PC-3 (cell line): ENCODE measurements around the gene TRMT10C. TPM values are rescaled to one million over a fixed set of nuclear protein-coding genes. Genes with fewer than 3 reads are reported as not detected.

Experiments
- ATAC-seq: fragments of 200-7000 bp; cut with Tn5 transposase; 2 replicates; pipeline ENCODE4 v1.9.1; 2020; ENCODE audit warnings: mild to moderate bottlenecking, moderate library complexity
- BruUV-seq: library from RNA; stranded (reverse); fragments of 400-500 nt; replicated peaks from 2 replicates; lab custom pipeline; 2021; lab: Mats Ljungman, UMichigan
- CTCF ChIA-PET: fragments of 300-600 bp; sonication (Branson Sonifier 250); formaldehyde crosslinking; loops from one replicate; lab custom pipeline; 2022; ENCODE audit warnings: antibody characterized with exemption; lab: Charles Lee
- POLR2A ChIA-PET: fragments of 300-600 bp; sonication (Branson Sonifier 250); formaldehyde crosslinking; loops from one replicate; lab custom pipeline; 2022; ENCODE audit warnings: antibody characterized with exemption; ENCODE audit not compliant: unreplicated experiment; lab: Charles Lee
- DNase-seq: peaks from one replicate; pipeline ENCODE4 v3.0.0-alpha.2; 2015
- H2AFZ ChIP-seq: fragments of 300-600 bp; sonication (generic); 2 replicates; pipeline ENCODE4 v1.6.0; 2016; ENCODE audit warnings: antibody characterized with exemption, low read length
- H3F3A ChIP-seq: fragments of 300-600 bp; sonication (generic); one replicate; pipeline ENCODE4 v1.6.0; 2017; ENCODE audit warnings: antibody characterized with exemption, low read length, control low read depth, mild to moderate bottlenecking; ENCODE audit not compliant: unreplicated experiment
- H3K27ac ChIP-seq: fragments of 300-600 bp; sonication (generic); 2 replicates; pipeline ENCODE4 v1.5.1; 2016; ENCODE audit warnings: mild to moderate bottlenecking, low read length
- H3K27me3 ChIP-seq: fragments of 300-600 bp; sonication (generic); 2 replicates; pipeline ENCODE4 v1.6.1; 2016; ENCODE audit warnings: low read length, mixed read lengths
- H3K36me3 ChIP-seq: fragments of 300-600 bp; sonication (generic); 2 replicates; pipeline ENCODE4 v1.6.1; 2016; ENCODE audit warnings: low read depth, mixed run types, low read length, mixed read lengths
- H3K4me1 ChIP-seq: fragments of 300-600 bp; sonication (generic); 2 replicates; pipeline ENCODE4 v1.5.1; 2016; ENCODE audit warnings: low read length; ENCODE audit not compliant: insufficient read depth
- H3K4me2 ChIP-seq: fragments of 300-600 bp; sonication (generic); 2 replicates; pipeline ENCODE4 v1.6.0; 2016; ENCODE audit warnings: low read length
- H3K4me3 ChIP-seq: fragments of 300-600 bp; sonication (generic); 2 replicates; pipeline ENCODE4 v1.5.1; 2016; ENCODE audit warnings: mild to moderate bottlenecking, low read length, mixed read lengths
- H3K79me2 ChIP-seq: fragments of 300-600 bp; sonication (generic); 2 replicates; pipeline ENCODE4 v1.6.1; 2017; ENCODE audit warnings: low read length, mixed read lengths
- H3K9ac ChIP-seq: fragments of 300-600 bp; sonication (generic); 2 replicates; pipeline ENCODE4 v1.6.0; 2016; ENCODE audit warnings: mild to moderate bottlenecking, low read length
- H3K9me2 ChIP-seq: fragments of 300-600 bp; sonication (generic); replicated peaks from 2 replicates; pipeline ENCODE4 v1.6.1; 2016; ENCODE audit warnings: mixed run types, low read length, mixed read lengths
- H3K9me3 ChIP-seq: fragments of 300-600 bp; sonication (generic); 2 replicates; pipeline ENCODE4 v1.6.1; 2016; ENCODE audit warnings: low read length, mixed read lengths
- H4K20me1 ChIP-seq: fragments of 300-600 bp; sonication (generic); 2 replicates; pipeline ENCODE4 v1.6.1; 2016; ENCODE audit warnings: low read length, mixed read lengths
- EZH2 ChIP-seq: fragments of 300-600 bp; sonication (generic); IDR thresholded peaks from one replicate; pipeline ENCODE4 v1.6.1; 2017; ENCODE audit warnings: antibody characterized with exemption, mild to moderate bottlenecking, low read length; ENCODE audit not compliant: unreplicated experiment
- EZH2phosphoT487 ChIP-seq: fragments of 300-600 bp; sonication (generic); IDR thresholded peaks from 2 replicates; pipeline ENCODE4 v1.6.1; 2018; ENCODE audit warnings: mild to moderate bottlenecking, antibody characterized with exemption, low read length, borderline replicate concordance
- intact Hi-C: fragments of 100-400 bp; cut with micrococcal nuclease; formaldehyde crosslinking; loops from 2 replicates; pipeline ENCODE4 v1.9.0; 2023
- total RNA-seq: library from RNA; depleted of rRNA; stranded (reverse); fragments of >200 nt; gene quantifications from 2 replicates; pipeline ENCODE4 v1.2.3, GENCODE V29; 2014
- TF ChIP-seq, protein P1 (sequence below): fragments of 300-600 bp; sonication (generic); conservative IDR thresholded peaks from 2 replicates; pipeline ENCODE4 v1.5.1; 2017; ENCODE audit warnings: antibody characterized with exemption, low read depth, mild to moderate bottlenecking, low read length

Gene TRMT10C
- total RNA-seq, 1 experiment from 2014 or later, result 35.2 TPM

DNA sequence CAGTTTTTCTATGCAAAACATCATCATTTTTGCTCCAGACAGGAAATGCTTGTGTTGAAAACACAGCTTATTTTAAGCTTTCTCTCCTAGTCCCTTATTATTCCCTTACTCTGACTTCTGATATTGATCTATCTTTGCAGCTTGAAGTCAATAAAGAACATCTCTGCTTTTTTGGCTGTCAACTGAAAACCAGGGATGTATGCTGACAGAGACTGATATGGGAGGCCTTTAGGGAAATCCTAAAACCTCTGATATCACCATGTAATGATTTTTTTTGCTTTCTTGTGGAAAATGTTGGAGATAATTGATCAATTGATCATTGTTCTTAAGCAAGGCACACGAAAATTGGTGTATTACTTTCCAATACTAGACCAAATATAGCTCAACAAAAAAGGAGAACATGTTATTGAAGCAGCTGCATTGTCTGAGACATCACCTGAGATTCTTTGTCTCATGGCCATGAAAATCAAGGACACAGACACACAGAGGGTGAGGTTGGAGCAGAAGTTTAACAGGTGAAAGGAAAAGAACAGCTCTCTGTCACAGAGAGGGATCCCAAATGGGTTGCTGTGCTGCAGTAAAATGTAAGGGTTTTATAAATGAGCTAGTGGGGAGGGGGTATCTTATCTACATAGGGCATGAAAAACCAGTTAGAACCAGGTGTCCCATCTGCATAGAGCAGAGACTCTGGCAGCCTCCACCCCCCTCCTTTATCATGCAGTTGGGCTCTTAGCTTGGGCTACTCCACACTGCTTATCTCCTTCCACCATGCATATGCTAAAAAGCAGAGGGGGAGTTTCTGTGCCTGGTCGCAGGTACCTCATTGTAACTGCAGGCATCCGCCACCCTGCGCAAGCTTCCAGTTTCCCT, 31.6 kb upstream of the TRMT10C start:
- H4K20me1 ChIP-seq, result no peaks in the 10 kb centered on the region
- no peaks in the 10 kb centered on the region for H3K27me3 ChIP-seq
- POLR2A ChIA-PET, result no interaction called here
- no peaks in the 10 kb centered on the region for H3K9me2 ChIP-seq
- no TSS peak for BruUV-seq
- no peaks in the 10 kb centered on the region for H3K4me1 ChIP-seq
- TF ChIP-seq EZH2phosphoT487 (no peak), EZH2 (no peak)
- TF ChIP-seq, protein P1, sequence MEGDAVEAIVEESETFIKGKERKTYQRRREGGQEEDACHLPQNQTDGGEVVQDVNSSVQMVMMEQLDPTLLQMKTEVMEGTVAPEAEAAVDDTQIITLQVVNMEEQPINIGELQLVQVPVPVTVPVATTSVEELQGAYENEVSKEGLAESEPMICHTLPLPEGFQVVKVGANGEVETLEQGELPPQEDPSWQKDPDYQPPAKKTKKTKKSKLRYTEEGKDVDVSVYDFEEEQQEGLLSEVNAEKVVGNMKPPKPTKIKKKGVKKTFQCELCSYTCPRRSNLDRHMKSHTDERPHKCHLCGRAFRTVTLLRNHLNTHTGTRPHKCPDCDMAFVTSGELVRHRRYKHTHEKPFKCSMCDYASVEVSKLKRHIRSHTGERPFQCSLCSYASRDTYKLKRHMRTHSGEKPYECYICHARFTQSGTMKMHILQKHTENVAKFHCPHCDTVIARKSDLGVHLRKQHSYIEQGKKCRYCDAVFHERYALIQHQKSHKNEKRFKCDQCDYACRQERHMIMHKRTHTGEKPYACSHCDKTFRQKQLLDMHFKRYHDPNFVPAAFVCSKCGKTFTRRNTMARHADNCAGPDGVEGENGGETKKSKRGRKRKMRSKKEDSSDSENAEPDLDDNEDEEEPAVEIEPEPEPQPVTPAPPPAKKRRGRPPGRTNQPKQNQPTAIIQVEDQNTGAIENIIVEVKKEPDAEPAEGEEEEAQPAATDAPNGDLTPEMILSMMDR, result no peak
- H3K36me3 ChIP-seq, result no peaks in the 10 kb centered on the region
- no peak overlapping the region for H3K27ac ChIP-seq
- H3K4me3 ChIP-seq, result no peak overlapping the region
- no peaks in the 10 kb centered on the region for H3K79me2 ChIP-seq
- ATAC-seq (no peak), DNase-seq (no peak)
- H2AFZ ChIP-seq, result no peak overlapping the region
- no peak overlapping the region for H3K4me2 ChIP-seq
- CTCF ChIA-PET, result interaction anchor here (0.6 kb wide), 1 partner anchor 35 kb away, joined by 3 read pairs; no protein-coding TSS in a partner anchor
- H3F3A ChIP-seq, result no peaks in the 10 kb centered on the region
- no peak overlapping the region for H3K9ac ChIP-seq
- 0 out of 2 replicates have a peak, but pooled peaks cover 3% of the 10 kb centered on the region for H3K9me3 ChIP-seq
- intact Hi-C loops, result no loop called here

GRCh38 chr3:101530686-101531047, 31.0 kb upstream of the TRMT10C start:
- no peak for ATAC-seq
- POLR2A ChIA-PET, result no interaction called here
- CTCF ChIA-PET, result interaction anchor here (0.6 kb wide), 1 partner anchor 35 kb away, joined by 3 read pairs; no protein-coding TSS in a partner anchor

More at GRCh38 chr3:101530686-101531047, 31.0 kb upstream of the TRMT10C start:
- no peak overlapping the region for H3K9ac ChIP-seq
- H3K27ac ChIP-seq, result no peak overlapping the region
- H3F3A ChIP-seq, result no peaks in the 10 kb centered on the region
- H3K4me2 ChIP-seq, result no peak overlapping the region
- H2AFZ ChIP-seq, result no peak overlapping the region
- no peaks in the 10 kb centered on the region for H3K4me1 ChIP-seq
- no peaks in the 10 kb centered on the region for H3K27me3 ChIP-seq
- no peak overlapping the region for H3K4me3 ChIP-seq
- 0 out of 2 replicates have a peak, but pooled peaks cover 3% of the 10 kb centered on the region for H3K9me3 ChIP-seq
- H3K9me2 ChIP-seq, result no peaks in the 10 kb centered on the region
- DNase-seq, result no peak
- BruUV-seq, result no TSS peak
- H3K36me3 ChIP-seq, result no peaks in the 10 kb centered on the region
- TF ChIP-seq, protein P1, result no peak
- TF ChIP-seq EZH2phosphoT487 (no peak), EZH2 (no peak)
- intact Hi-C loops, result no loop called here
- H3K79me2 ChIP-seq, result no peaks in the 10 kb centered on the region
- no peaks in the 10 kb centered on the region for H4K20me1 ChIP-seq
